AG08396 (cell line): ENCODE results near the gene HP1BP3.

Experiments used
- DNase-seq: peaks from one replicate; pipeline ENCODE4 v3.0.0; 2012; ENCODE audit warnings: low spot score, mixed read lengths

The HP1BP3 gene

GRCh38 chr1:20770314-20771087 is 16.6 kb downstream of the HP1BP3 start:
- DNase-seq = no peak

DNA sequence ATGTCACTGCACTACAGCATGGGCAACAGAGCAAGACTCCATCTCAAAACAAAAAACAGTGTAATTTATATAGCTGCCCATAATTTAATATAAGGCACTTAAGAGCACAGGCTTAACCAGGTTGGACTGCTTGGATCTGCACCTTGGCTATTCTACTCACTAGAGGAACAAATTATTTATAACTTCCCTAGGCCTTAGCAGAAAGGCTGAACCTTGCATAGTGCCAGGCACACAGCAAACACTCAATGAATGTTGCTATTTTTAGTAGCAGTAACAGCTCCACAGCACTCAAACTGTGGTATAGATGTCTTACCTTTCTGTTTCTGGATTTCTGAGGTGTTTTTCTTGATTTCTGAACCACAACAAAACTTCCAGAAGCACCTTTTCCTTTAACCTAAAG is 19.8 kb downstream of the HP1BP3 start:
- no peak for DNase-seq

- DNase-seq = no peak
Observed at GRCh38 chr1:20763417-20763816, 23.7 kb downstream of the HP1BP3 start.

DNA sequence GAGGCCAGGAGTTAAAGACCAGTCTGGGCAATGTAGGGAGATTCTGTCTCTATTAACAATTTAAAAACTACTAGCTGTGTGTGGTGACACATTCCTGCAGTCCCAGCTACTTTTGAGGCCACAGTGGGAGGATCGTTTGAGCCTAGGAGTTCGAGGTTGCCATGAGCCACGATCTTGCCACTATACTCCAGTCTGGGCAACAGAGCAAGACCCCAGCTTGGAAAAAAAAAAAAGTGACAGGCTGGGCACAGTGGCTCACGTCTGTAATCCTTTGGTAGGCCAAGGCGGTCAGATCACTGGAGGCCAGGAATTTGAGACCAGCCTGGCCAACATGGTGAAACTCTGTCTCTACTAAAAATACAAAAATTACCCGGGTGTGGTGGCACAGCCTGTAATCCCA is 26.8 kb downstream of the HP1BP3 start:
- DNase-seq = no peak

GRCh38 chr1:20753589-20753988 is 33.5 kb downstream of the HP1BP3 start:
- DNase-seq = no peak

GRCh38 chr1:20751462-20751990 is 35.6 kb downstream of the HP1BP3 start:
- DNase-seq = no peak

DNA sequence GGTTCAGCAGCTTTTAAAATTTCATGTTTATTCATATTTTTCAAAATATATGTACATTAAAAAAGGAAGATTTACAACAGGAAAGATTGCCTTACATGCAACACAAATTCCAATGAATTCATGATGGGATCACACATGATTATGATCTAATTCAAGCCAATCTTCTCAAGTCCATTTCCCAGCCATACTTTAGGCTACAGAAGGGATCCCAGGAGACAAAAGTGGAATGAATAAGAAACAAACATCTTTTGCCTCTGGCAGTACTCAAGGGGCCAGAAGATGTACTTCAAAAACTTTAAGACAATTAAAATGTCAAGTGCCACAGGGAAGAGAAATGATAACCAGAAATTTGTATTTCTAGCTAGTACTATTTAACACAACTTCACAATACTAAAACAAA is 44.4 kb downstream of the HP1BP3 start:
- no peak for DNase-seq

DNA sequence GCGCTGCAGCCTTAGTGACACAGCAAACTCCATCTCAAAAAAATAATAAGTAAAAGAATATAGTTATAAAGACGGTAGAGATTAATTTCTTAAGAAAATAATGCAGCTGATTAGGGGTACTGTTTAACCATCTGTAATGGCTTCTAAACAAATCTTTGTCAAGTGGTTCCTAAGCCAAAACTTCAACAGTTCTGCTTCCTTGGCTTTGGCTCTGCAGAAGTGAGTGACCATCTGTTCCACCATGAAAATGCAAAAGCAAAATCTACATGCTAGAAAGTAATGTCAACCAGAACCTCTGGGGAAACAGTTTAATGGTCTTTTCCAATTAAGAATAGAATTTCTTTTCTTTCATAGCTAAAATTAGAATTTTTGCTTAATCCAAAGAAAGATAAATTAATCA is 46.3 kb downstream of the HP1BP3 start:
- no peak for DNase-seq

- peak; percentile 63 for DNase-seq
Observed at GRCh38 chr1:20739225-20739624, 47.9 kb downstream of the HP1BP3 start.

DNA sequence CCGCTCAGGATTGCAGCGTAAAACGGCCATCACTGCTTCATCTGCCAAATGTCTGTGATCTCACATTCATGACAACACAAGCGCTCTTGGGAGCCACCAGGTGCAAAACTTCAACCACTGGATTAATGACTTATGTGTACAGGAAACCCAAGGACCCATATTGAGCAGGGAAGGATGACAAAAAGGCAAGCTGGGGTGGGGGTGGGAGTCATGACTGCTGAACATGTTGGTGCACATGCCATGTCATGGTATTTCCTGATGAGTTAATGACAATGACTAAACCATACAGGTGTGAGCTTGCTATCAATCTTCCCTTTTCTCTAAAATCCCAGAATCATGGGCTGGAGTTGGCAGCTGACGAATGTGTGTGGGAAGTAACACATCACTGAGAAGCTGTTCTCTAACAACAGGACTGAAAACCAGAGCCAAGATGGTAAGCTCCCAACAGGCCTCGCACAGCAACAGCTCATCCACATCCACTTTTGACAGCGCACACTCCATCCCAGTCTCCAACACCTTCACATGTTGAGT is 51.5 kb downstream of the HP1BP3 start:
- no peak for DNase-seq

GRCh38 chr1:20733360-20733975 is 53.6 kb downstream of the HP1BP3 start:
- peak; percentile 2 for DNase-seq

- DNase-seq = peak; percentile 90
Observed at GRCh38 chr1:20732588-20733359, 54.3 kb downstream of the HP1BP3 start, which contains the start of gene SH2D5. Gene SH2D5, minus strand, starts transcription at chr1:20732703. Its CDS starts 4,659 bp downstream, at chr1:20728044.

DNA sequence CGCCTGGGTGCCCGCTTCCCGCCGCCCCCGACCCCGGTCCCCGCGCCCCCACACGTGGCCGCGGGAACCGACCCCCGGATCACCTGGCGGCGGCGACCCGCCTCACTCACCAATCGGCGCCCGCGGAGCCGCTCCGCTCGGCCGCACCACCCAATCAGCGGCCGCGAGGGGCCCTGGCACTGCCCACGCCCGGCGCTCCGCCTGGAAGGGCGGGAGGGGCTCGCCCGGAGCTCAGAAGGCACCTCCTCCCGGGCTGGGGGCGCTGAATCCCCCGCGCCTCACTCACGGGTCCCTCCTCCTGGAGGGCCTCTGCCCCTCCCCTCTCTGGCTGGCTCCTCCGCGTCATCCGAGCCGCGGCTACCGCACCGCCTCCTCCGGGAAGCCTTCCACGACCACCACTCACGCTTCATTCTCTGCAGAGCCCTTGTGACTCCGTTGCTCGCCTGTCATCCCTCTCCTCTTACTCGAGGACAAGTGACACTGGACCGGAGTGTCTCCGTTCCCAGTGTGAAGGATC is 55.0 kb downstream of the HP1BP3 start:
- peak; percentile 94 for DNase-seq

DNA sequence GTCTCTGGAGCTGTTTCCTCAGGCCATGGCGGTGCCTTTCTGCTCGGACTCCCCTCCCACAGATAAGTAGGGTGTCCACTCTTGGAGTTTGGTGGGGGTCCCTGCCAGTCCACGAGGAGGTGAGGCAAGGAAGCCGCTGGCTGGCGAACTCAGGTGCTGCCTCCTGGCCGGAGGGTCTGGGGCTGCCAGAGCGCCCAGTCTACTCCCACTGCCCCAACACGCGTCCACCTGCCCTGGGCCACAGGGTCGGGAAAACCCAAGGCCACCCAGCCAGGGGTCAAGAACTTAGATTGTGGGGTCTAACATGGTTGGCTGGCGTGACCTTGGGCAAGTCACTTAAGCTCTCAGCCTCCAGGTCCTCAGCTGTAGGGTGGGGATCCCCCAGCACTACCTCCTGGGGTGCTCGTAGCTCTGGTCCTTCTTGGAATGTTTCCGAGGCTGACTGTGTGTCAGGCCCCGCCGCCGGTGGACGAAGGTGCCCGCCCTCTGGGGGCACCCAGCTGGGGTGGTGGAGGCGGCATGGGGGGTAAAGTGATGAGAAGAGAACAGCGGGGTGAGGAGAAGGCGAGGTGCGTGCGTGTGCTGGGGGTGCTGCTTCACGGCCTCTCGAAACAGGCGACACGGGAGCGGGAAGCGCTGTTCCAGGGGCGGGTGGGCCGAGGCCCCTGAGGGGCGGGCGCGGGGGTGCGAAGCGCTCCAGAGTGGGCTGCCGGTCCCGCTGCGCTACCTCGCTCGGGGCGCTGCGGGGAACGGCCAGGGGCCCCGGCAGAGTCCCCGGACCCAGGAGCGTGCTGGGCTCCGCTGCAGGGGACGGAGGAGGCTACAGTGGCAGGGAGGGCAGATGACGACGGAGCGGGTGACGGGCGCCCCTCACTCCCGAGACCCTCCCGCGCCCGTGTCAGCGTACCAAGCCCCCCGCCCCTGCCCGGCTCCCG is 55.8 kb downstream of the HP1BP3 start:
- peak; percentile 48 for DNase-seq

DNA sequence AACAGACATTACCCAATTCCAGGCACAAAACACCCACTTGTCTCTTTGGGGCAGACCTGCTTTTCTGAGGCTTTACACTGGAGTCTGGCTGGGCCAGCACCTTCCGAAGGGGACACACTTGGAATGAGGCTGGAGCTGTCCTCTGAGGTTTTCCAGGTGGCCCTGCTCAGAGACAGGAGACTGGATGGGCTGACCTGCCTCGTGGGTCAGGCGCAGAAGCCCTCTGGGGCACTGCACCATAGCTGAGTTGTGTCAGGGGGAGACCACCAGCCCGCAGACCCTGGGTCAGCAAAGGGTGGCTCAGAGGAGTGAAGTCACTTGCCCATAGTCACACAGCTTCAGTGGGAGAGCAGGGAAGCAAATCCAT is 56.4 kb downstream of the HP1BP3 start:
- DNase-seq = peak; percentile 12

DNA sequence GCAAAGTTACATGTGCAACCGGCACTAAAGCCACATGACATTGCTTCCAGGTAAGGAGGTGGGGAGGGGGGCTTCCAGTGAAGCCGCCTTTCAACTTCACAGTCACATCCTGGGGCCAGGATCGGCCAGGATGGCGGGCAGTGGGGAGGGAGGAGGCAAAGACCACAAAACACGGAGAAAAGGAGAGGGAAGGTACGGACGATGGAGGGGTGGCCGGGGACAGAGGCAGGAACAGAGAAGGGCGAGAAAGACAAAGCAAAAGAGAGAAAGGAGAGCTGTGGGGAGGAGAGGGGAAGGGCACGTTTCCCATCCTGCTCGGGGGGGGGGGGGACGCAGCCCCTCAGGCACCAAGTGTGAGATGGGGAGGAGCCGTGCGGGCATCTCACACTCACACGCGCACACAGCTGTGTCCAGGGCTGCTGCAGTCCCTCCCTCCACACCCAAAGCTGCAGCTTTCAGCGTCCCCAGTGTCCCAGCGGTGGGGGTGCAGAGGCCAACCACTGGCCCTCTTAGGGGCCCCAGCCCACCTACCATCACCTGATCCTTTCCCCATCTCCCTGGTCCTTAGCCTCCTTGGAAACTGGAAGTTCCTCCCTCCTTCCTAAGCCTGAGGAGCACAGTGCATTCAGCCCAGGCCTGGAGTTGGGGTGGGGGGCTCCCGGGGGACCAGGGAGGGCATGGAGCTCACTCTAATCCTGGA is 57.0 kb downstream of the HP1BP3 start:
- DNase-seq = peak; percentile 22

- peak; percentile 3 for DNase-seq
Observed at GRCh38 chr1:20729155-20729931, 57.8 kb downstream of the HP1BP3 start.

DNA sequence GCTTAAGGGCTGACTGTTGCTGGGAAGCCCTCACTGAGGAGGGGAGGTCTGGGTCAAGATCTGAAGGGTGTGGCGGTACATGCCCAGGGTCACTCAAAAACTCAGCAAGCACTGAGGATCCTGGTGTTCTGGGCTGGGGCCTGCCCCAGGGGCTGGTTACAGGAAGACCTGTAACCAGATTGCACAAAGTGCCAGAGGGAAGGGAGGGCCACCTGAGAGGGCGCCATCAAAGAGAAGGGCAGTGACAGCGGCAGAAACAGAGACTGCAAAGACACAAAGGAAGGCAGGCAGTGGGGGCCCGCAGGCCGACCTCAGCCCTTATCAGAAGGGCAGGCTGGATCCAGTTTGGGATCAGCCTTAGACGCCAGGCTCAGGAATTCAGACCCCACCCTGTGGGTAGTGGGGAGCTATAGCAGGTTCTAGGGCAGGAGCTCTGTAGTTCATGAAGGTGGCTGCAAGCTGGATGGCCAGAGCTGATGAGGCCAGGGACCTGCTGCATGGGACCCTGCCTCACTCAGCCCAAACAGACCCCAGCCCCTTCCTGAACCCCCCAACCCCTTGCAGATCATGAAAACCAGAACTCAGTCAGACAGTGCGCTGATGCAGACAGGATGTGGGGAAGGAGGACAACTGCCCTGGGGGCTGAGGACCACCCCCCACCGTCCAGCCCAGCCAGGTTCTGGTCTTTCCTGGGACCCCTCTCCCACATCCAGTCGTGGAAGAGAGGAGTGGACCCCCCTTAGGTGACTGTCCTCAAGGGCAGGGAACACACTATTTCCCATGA is 58.5 kb downstream of the HP1BP3 start:
- peak; percentile 4 for DNase-seq
